ENCODE results near the gene YBX1. TPM values are rescaled to one million over a fixed set of nuclear protein-coding genes. Genes with fewer than 3 reads are reported as not detected.

YBX1 gene
- total RNA-seq, 1 experiment from 2014 or later = 1,259 TPM

- Histone ChIP-seq H3K9me3 (ENCODE audit: low read length) (no peaks in the 10 kb centered on the region), H3K27me3 (ENCODE audit: low read length) (no peaks in the 10 kb centered on the region), H3K9ac (ENCODE audit: low read length) (no peak overlapping the region), H3K79me2 (ENCODE audit: low read length) (no peaks in the 10 kb centered on the region), H3K27ac (ENCODE audit: low read length) (no peak overlapping the region), H3F3A (ENCODE audit: low read length, unreplicated experiment) (no peaks in the 10 kb centered on the region), H3K4me1 (ENCODE audit: insufficient read depth, low read length) (no peaks in the 10 kb centered on the region), H3K36me3 (ENCODE audit: low read depth, low read length) (no peaks in the 10 kb centered on the region), H3K4me2 (ENCODE audit: low read length) (no peak overlapping the region), H3K4me3 (ENCODE audit: low read length) (no peak overlapping the region), H3K9me2 (replicated peaks; ENCODE audit: low read length) (no peaks in the 10 kb centered on the region), H2AFZ (ENCODE audit: low read length) (no peak overlapping the region), H4K20me1 (ENCODE audit: low read length) (no peaks in the 10 kb centered on the region)
- ChIA-PET CTCF (no interaction called here), POLR2A (ENCODE audit: unreplicated experiment) (no interaction called here)
- no peak for ATAC-seq
- intact Hi-C loops (cut with micrococcal nuclease) = no loop called here
- no peak for DNase-seq
- TF ChIP-seq, protein P1, sequence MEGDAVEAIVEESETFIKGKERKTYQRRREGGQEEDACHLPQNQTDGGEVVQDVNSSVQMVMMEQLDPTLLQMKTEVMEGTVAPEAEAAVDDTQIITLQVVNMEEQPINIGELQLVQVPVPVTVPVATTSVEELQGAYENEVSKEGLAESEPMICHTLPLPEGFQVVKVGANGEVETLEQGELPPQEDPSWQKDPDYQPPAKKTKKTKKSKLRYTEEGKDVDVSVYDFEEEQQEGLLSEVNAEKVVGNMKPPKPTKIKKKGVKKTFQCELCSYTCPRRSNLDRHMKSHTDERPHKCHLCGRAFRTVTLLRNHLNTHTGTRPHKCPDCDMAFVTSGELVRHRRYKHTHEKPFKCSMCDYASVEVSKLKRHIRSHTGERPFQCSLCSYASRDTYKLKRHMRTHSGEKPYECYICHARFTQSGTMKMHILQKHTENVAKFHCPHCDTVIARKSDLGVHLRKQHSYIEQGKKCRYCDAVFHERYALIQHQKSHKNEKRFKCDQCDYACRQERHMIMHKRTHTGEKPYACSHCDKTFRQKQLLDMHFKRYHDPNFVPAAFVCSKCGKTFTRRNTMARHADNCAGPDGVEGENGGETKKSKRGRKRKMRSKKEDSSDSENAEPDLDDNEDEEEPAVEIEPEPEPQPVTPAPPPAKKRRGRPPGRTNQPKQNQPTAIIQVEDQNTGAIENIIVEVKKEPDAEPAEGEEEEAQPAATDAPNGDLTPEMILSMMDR (conservative IDR thresholded peaks at IDR 0.05; ENCODE audit: low read depth, low read length) = no peak
- TF ChIP-seq EZH2 (IDR thresholded peaks at IDR 0.05; ENCODE audit: low read length, unreplicated experiment) (no peak), EZH2phosphoT487 (IDR thresholded peaks at IDR 0.05; ENCODE audit: borderline replicate concordance, low read length) (no peak)
- BruUV-seq (replicated peaks) = no TSS peak
Observed at GRCh38 chr1:42737986-42738677, 55.9 kb downstream of the YBX1 start.

- no peak overlapping the region for H3K9ac ChIP-seq (ENCODE audit: low read length)
- H3K4me1 ChIP-seq (ENCODE audit: insufficient read depth, low read length) = no peaks in the 10 kb centered on the region
- DNase-seq (no peak), ATAC-seq (no peak)
- H3K4me3 ChIP-seq (ENCODE audit: low read length) = no peak overlapping the region
- H3F3A ChIP-seq (ENCODE audit: low read length, unreplicated experiment) = no peaks in the 10 kb centered on the region
- H3K36me3 ChIP-seq (ENCODE audit: low read depth, low read length) = no peaks in the 10 kb centered on the region
- ChIA-PET POLR2A (ENCODE audit: unreplicated experiment) (no interaction called here), CTCF (no interaction called here)
- no peaks in the 10 kb centered on the region for H3K27me3 ChIP-seq (ENCODE audit: low read length)
- no TSS peak for BruUV-seq (replicated peaks)
- H3K79me2 ChIP-seq (ENCODE audit: low read length) = no peaks in the 10 kb centered on the region
- TF ChIP-seq, protein P1 (conservative IDR thresholded peaks at IDR 0.05; ENCODE audit: low read depth, low read length) = no peak
- TF ChIP-seq EZH2phosphoT487 (IDR thresholded peaks at IDR 0.05; ENCODE audit: borderline replicate concordance, low read length) (no peak), EZH2 (IDR thresholded peaks at IDR 0.05; ENCODE audit: low read length, unreplicated experiment) (no peak)
- no peaks in the 10 kb centered on the region for H3K9me2 ChIP-seq (replicated peaks; ENCODE audit: low read length)
- no peaks in the 10 kb centered on the region for H4K20me1 ChIP-seq (ENCODE audit: low read length)
- intact Hi-C loops (cut with micrococcal nuclease) = no loop called here
- no peaks in the 10 kb centered on the region for H3K9me3 ChIP-seq (ENCODE audit: low read length)
- no peak overlapping the region for H3K27ac ChIP-seq (ENCODE audit: low read length)
- no peak overlapping the region for H2AFZ ChIP-seq (ENCODE audit: low read length)
- no peak overlapping the region for H3K4me2 ChIP-seq (ENCODE audit: low read length)
Observed at GRCh38 chr1:42738678-42739226, 56.5 kb downstream of the YBX1 start.
